ENCODE data around the gene VMO1. TPM values are rescaled to one million over a fixed set of nuclear protein-coding genes. Genes with fewer than 3 reads are reported as not detected.

The VMO1 gene
- total RNA-seq, 1 experiment from 2014 or later = not detected

DNA sequence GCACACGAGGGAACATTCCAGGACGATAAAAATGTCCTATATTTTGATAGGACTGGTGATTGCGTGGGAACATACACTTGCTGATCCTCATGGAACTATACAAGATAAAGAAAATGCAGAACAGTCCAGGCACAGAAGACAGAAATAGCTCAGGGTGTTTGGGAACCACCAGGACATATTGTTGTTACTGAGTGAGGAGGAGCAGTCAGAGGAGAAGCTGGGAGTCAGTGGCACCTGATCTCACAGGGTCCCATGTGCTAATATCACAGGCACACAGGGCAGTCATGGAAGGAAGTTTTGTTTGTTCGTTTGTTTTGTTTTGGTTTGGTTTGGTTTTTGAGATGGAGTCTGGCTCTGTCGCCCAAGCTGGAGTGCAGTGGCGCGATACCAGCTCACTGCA is 26.5 kb upstream of the VMO1 start:
- no peak overlapping the region; a peak in 1 of 5 replicates for H3K4me3 Mint-ChIP-seq
- H2BK15ac ChIP-seq (ENCODE audit: low read depth, low read length) = no peak overlapping the region
- peaks cover 2% of the 10 kb centered on the region for H3K23me2 ChIP-seq (ENCODE audit: insufficient read length, low read depth, low read length, poor library complexity, severe bottlenecking)
- H2AFZ ChIP-seq (ENCODE audit: low read length) = no peak overlapping the region
- H3K27me3 ChIP-seq (ENCODE audit: insufficient read depth, low read length) = no peaks in the 10 kb centered on the region
- no peak overlapping the region for H3K56ac ChIP-seq (ENCODE audit: insufficient read length, low read depth, low read length)
- no peak overlapping the region for H3K18ac ChIP-seq (ENCODE audit: insufficient read length, low read depth, low read length)
- DNase-seq = no peak
- no peak overlapping the region for H3K27ac ChIP-seq (ENCODE audit: insufficient read length, low read depth, low read length)
- no peak overlapping the region for H4K5ac ChIP-seq (ENCODE audit: insufficient read length, low read depth, low read length)
- H2BK20ac ChIP-seq (ENCODE audit: low read depth, low read length, poor library complexity, severe bottlenecking) = no peak overlapping the region
- H3K9me3 ChIP-seq (ENCODE audit: control insufficient read depth, low read depth, low read length) = no peaks in the 10 kb centered on the region
- no peak overlapping the region; a peak in 1 of 7 replicates for H3K27ac Mint-ChIP-seq
- no peaks in the 10 kb centered on the region for H4K20me1 ChIP-seq (ENCODE audit: control insufficient read depth, insufficient read depth, insufficient read length)
- H3K27me3 Mint-ChIP-seq (ENCODE audit: low read depth) = no peaks in the 10 kb centered on the region
- no peak overlapping the region for H3K4ac ChIP-seq (ENCODE audit: low read depth, low read length)
- no peaks in the 10 kb centered on the region for H3K79me2 ChIP-seq (ENCODE audit: insufficient read depth, low read length)
- H3K36me3 Mint-ChIP-seq (ENCODE audit: insufficient read depth in 1 of 3, low read depth in 3 of 3) = peaks cover 25 to 66% (median 55%) of the 10 kb centered on the region in 3 experiments
- H3K4me1 ChIP-seq (ENCODE audit: insufficient read depth, low read length) = no peaks in the 10 kb centered on the region
- TF ChIP-seq, protein P1, sequence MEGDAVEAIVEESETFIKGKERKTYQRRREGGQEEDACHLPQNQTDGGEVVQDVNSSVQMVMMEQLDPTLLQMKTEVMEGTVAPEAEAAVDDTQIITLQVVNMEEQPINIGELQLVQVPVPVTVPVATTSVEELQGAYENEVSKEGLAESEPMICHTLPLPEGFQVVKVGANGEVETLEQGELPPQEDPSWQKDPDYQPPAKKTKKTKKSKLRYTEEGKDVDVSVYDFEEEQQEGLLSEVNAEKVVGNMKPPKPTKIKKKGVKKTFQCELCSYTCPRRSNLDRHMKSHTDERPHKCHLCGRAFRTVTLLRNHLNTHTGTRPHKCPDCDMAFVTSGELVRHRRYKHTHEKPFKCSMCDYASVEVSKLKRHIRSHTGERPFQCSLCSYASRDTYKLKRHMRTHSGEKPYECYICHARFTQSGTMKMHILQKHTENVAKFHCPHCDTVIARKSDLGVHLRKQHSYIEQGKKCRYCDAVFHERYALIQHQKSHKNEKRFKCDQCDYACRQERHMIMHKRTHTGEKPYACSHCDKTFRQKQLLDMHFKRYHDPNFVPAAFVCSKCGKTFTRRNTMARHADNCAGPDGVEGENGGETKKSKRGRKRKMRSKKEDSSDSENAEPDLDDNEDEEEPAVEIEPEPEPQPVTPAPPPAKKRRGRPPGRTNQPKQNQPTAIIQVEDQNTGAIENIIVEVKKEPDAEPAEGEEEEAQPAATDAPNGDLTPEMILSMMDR (conservative IDR thresholded peaks at IDR 0.05) = no peak
- no peak overlapping the region for H3K4me2 ChIP-seq (ENCODE audit: insufficient read depth, insufficient read length, low read length)
- no peak overlapping the region for H3T11ph ChIP-seq (ENCODE audit: low read length)
- H3K79me1 ChIP-seq (ENCODE audit: insufficient read depth, low read depth, low read length, poor library complexity, severe bottlenecking) = no peaks in the 10 kb centered on the region
- H2BK12ac ChIP-seq (ENCODE audit: insufficient read length, low read depth, low read length) = no peak overlapping the region
- H2BK5ac ChIP-seq (ENCODE audit: insufficient read length, low read length) = no peak overlapping the region
- no peak overlapping the region for H3K14ac ChIP-seq (ENCODE audit: insufficient read depth, low read length)
- no CpG with 5 or more reads among the region's 7 CpGs for WGBS (ENCODE audit: extremely low coverage, insufficient read length, low lambda C conversion rate)
- H3K9me3 Mint-ChIP-seq = peaks cover 2% of the 10 kb centered on the region in 2 experiments; a peak in 4 of 5 replicates
- no peak overlapping the region for H2AK5ac ChIP-seq (ENCODE audit: insufficient read length, low read length)
- no peak overlapping the region for H4K91ac ChIP-seq (ENCODE audit: insufficient read length, low read depth, low read length)
- H3K4me1 Mint-ChIP-seq = peaks cover 7 to 8% of the 10 kb centered on the region in 2 experiments
- H2BK120ac ChIP-seq (ENCODE audit: low read depth, low read length, poor library complexity, severe bottlenecking) = no peak overlapping the region
- H4K8ac ChIP-seq (replicated peaks; ENCODE audit: insufficient read length, low read depth, low read length) = no peak overlapping the region
- no peak overlapping the region for H3K23ac ChIP-seq (ENCODE audit: insufficient read length, low read depth, low read length)
- H3K9ac ChIP-seq (ENCODE audit: extremely low read depth, insufficient read length, low read length) = no peak overlapping the region
